ENCODE measurements around the gene SPATA9. TPM values are rescaled to one million over a fixed set of nuclear protein-coding genes. Genes with fewer than 3 reads are reported as not detected.

The SPATA9 gene
- not detected for total RNA-seq
- long read RNA-seq: 0 reads

- intact Hi-C loops (cut with micrococcal nuclease): no loop called here
- ATAC-seq (no peak), DNase-seq (no peak)
Observed at GRCh38 chr5:95682891-95683290, at the start of gene SPATA9. TSS of gene SPATA9 (minus strand) at chr5:95682991. CDS start at chr5:95682854, 137 bp downstream.

GRCh38 chr5:95731571-95732554, 49.1 kb upstream of the SPATA9 start:
- DNase-seq (peak; percentile 74), ATAC-seq (peak; percentile 29)
- intact Hi-C loops (cut with micrococcal nuclease): loop anchor here (5.0 kb wide), 1 partner anchor 85 kb away; the partner anchor contains the start of gene RFESD

GRCh38 chr5:95730730-95731570, 48.2 kb upstream of the SPATA9 start, which contains the start of gene RHOBTB3:
TSS of gene RHOBTB3 (plus strand) at chr5:95731336. CDS start at chr5:95731683, 347 bp downstream.
- peak; percentile 80 for ATAC-seq
- DNase-seq: peak; percentile 93
- intact Hi-C loops (cut with micrococcal nuclease): loop anchor here (5.0 kb wide), 1 partner anchor 84 kb away; the partner anchor contains the start of gene RFESD

- intact Hi-C loops (cut with micrococcal nuclease): loop anchor here (5.0 kb wide), 1 partner anchor 83 kb away; the partner anchor contains the start of gene RFESD
- no peak for DNase-seq
- no peak for ATAC-seq
Observed at GRCh38 chr5:95730011-95730700, 47.4 kb upstream of the SPATA9 start.

GRCh38 chr5:95729115-95730010, 46.6 kb upstream of the SPATA9 start:
- intact Hi-C loops (cut with micrococcal nuclease): loop anchor here (5.0 kb wide), 1 partner anchor 82 kb away; the partner anchor contains the start of gene RFESD
- no peak for ATAC-seq
- no peak for DNase-seq

DNA sequence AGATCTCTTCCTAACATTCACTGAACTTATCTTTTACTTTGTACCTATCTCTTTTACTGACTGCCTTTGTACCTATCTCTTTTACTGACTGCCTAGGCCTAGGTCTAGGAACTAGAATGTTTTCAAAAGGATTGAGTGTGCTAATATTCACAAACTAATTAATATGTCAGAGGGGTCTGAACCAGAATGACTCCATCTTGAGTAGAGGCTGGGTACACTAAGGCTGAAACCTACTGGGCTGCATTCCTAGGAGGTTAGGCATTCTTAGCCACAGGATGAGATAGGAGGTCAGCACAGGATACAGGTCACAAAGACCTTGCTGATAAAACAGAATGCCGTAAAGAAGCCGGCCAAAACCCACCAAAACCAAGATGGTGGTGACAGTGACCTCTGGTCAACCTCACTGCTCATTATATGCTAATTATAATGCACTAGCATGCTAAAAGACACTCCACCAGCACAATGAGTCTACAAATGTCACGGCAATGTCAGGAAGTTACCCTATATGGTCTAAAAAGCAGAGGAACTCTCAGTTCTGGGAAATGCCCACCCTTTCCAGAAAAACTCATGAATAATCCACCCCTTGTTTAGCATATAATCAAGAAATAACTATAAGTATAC, 45.8 kb upstream of the SPATA9 start:
- ATAC-seq (no peak), DNase-seq (no peak)
- intact Hi-C loops (cut with micrococcal nuclease): no loop called here

GRCh38 chr5:95727764-95728191, 45.0 kb upstream of the SPATA9 start:
- intact Hi-C loops (cut with micrococcal nuclease): no loop called here
- DNase-seq (no peak), ATAC-seq (no peak)

GRCh38 chr5:95726811-95727763, 44.3 kb upstream of the SPATA9 start:
- intact Hi-C loops (cut with micrococcal nuclease): no loop called here
- DNase-seq (no peak), ATAC-seq (no peak)

DNA sequence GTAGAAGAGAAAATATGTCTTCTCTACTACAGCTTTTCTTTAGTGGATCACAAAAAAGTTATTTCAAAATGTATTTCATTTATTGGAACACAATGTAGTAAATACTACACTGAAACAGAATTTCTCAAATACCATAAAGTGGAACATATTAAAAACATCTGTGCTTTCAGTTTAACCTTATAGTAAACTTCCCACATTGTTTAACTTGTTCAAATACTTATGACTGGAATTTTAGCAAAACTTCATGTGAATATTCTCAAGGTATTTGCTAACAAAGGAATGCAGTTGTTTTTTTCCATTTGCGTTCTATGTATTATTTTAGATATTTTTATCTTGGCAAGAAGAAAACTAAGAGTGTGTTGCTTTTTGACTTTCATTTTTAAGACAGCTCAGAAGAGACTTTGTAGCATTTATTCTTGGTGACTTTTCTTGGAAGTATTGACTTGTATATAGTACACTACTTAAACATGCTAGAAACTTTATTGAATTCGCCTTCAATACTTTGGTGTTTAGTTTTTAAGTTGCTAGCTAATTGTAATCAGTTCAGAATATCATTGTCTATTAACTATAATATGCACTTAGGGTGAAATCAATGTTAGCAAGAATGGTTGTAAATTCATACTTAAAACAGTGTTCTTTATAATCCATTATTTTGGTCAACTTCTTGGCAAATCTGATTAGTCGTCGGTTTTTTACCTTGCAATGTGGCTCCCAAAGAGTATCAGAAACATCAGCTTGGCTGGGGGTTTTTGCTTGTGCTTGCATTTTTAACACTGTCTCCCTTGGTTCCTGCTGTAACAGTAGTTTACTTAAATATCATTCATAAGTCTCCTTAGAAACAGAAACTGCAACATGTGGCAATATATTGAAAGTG, 43.4 kb upstream of the SPATA9 start:
- ATAC-seq (no peak), DNase-seq (no peak)
- intact Hi-C loops (cut with micrococcal nuclease): no loop called here

DNA sequence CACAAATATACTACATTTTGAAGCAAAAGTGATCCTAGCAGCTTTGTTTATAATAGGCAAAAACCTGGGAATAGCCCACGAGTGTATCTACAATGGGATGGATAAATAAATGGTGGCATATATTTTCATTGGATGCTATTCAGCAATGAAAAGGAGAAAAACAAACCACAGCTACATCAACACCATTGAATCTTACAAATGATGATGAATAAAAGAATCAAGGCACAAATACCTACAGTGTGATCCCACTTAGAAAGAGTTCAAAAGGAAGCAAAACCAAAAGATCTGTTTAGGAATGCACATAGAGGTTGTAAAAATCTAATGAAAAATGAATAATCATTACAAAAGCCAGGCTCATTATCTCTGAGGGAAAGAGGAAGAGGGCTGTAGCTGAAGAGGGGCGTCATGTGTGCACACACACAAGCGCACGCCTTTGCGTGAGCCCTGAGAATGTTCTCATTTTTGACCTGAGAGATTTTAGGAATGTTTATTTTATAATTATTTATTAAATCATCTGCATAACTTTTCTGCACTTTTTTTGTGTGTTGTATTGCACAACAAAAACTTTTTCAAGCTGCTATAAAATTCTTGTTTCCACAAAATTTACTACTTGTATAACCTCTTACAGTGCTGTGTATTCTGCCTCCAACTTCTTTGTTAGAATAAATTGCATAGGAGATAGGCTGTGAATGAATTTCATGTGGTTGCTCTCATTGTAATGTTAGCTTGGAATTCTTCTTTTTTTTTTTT, 42.5 kb upstream of the SPATA9 start:
- no peak for ATAC-seq
- DNase-seq: no peak
- intact Hi-C loops (cut with micrococcal nuclease): no loop called here

DNA sequence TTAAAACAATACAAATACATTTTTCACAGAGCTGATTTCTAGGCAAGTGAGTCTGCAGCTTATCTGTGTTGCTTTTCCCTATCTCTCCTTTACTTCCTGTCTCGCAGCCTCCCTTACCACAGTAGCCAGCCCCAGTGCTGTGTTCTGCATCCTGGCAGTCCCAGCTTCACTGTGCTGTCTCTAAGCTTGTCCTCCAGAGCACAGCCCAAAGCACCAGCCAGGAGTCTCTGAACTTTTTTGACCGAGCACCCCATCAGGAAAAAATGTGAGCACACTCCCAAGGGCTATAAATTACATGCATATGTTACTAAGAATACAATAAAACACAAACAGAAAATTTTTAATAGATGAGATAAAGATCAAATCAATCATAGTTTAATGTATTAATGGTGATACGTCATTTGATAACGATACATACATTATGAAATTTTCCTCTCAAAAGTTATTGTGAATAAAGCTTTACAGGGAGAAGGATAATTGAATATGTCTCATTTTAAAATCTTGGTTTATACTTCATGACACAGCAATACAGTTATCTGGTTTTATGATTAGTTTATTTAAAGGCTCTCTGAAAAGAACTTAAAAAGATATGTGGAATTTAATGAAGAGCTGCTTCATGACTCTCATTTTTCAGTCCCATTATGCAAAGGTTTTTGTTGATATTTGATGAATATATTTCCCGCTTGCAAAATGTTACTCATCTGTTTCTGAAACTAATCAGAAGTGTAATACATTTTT, 41.0 kb upstream of the SPATA9 start:
- peak; percentile 78 for ATAC-seq
- peak; percentile 58 for DNase-seq
- intact Hi-C loops (cut with micrococcal nuclease): no loop called here

- ATAC-seq (no peak), DNase-seq (no peak)
- intact Hi-C loops (cut with micrococcal nuclease): no loop called here
Observed at GRCh38 chr5:95721582-95722295, 38.9 kb upstream of the SPATA9 start.

- no peak for DNase-seq
- intact Hi-C loops (cut with micrococcal nuclease): no loop called here
- peak; percentile 76 for ATAC-seq
Observed at GRCh38 chr5:95720094-95720786, 37.4 kb upstream of the SPATA9 start.

Data from left ventricle myocardium superior (tissue), 1 donor.